ENCODE measurements around the gene KCNH4.

GRCh38 chr17:42122371-42123303 lies 58.3 kb downstream of the KCNH4 start, which contains the start of gene HSPB9:
- no peak for TF ChIP-seq CTCF (IDR thresholded peaks at IDR 0.05)
- no peak for TF ChIP-seq POLR2A (IDR thresholded peaks at IDR 0.05)

Data from tibial nerve (tissue), 3 donors.